Hepatocyte (in vitro differentiated cells): Measurements from ENCODE around the gene RYR3. TPM values are rescaled to one million over a fixed set of nuclear protein-coding genes. Genes with fewer than 3 reads are reported as not detected.

Source experiments
- DNase-seq: peaks from one replicate; pipeline ENCODE4 v3.0.0-alpha.2; 2016; ENCODE audit warnings: low spot score
- H2AFZ ChIP-seq: fragments of 200-600 bp; sonication (generic); 2 replicates; pipeline ENCODE4 v1.6.0; 2016; ENCODE audit warnings: antibody characterized with exemption, mild to moderate bottlenecking
- H3K27ac ChIP-seq: fragments of 200-600 bp; sonication (generic); 2 replicates; pipeline ENCODE4 v1.5.1; 2016; ENCODE audit warnings: mild to moderate bottlenecking
- H3K27me3 ChIP-seq: fragments of 200-600 bp; sonication (generic); 2 replicates; pipeline ENCODE4 v1.6.1; 2016
- H3K36me3 ChIP-seq: fragments of 200-600 bp; sonication (generic); replicated peaks from 2 replicates; pipeline ENCODE4 v1.5.1; 2016; ENCODE audit warnings: low read depth; ENCODE audit not compliant: insufficient read depth
- H3K4me1 ChIP-seq: fragments of 200-600 bp; sonication (generic); 2 replicates; pipeline ENCODE4 v1.5.1; 2016; ENCODE audit warnings: mild to moderate bottlenecking, moderate library complexity; ENCODE audit not compliant: insufficient read depth
- H3K4me2 ChIP-seq: fragments of 200-600 bp; sonication (generic); 2 replicates; pipeline ENCODE4 v1.6.0; 2016
- H3K4me3 ChIP-seq: fragments of 200-600 bp; sonication (generic); 2 replicates; pipeline ENCODE4 v1.5.1; 2016; ENCODE audit warnings: mild to moderate bottlenecking
- H3K79me2 ChIP-seq: fragments of 200-600 bp; sonication (generic); 2 replicates; pipeline ENCODE4 v1.6.0; 2017; ENCODE audit warnings: mild to moderate bottlenecking
- H3K9me2 ChIP-seq: fragments of 200-600 bp; sonication (generic); replicated peaks from 2 replicates; pipeline ENCODE4 v1.6.0; 2017; ENCODE audit warnings: mild to moderate bottlenecking; ENCODE audit not compliant: insufficient read depth
- H3K9me3 ChIP-seq: fragments of 200-600 bp; sonication (generic); 2 replicates; pipeline ENCODE4 v1.5.1; 2016; ENCODE audit warnings: low read depth, mild to moderate bottlenecking
- H4K20me1 ChIP-seq: fragments of 200-600 bp; sonication (generic); 2 replicates; pipeline ENCODE4 v1.6.0; 2016; ENCODE audit warnings: mild to moderate bottlenecking; ENCODE audit not compliant: insufficient read depth, poor library complexity, severe bottlenecking
- EZH2 ChIP-seq: fragments of 200-600 bp; sonication (generic); IDR thresholded peaks from 2 replicates; pipeline ENCODE4 v1.6.1; 2016; ENCODE audit warnings: antibody characterized with exemption, mild to moderate bottlenecking, borderline replicate concordance
- EZH2phosphoT487 ChIP-seq: fragments of 200-600 bp; sonication (generic); IDR thresholded peaks from one replicate; pipeline ENCODE4 v1.6.1; 2018; ENCODE audit warnings: antibody characterized with exemption, mild to moderate bottlenecking, low read depth, moderate library complexity; ENCODE audit not compliant: unreplicated experiment, severe bottlenecking
- WGBS: methylation state at CpG from one replicate; pipeline ENCODE4 v1.1.6; 2016; ENCODE audit warnings: low lambda C conversion rate; ENCODE audit errors: missing lambda C conversion rate; 5-methylcytosine and 5-hydroxymethylcytosine counted together
- polyA plus RNA-seq: library from polyadenylated mRNA; unstranded; fragments of >200 nt; fragmentation: Nextera tagmentation; extraction: Ambion mirVana; gene quantifications from 2 replicates; pipeline ENCODE4 v1.2.1, GENCODE V29; 2016
- total RNA-seq: library from RNA; depleted of rRNA; stranded (reverse); fragments of >200 nt; gene quantifications from 2 replicates; pipeline ENCODE4 v1.2.3, GENCODE V29; 2014
- TF ChIP-seq, protein P1 (sequence below): fragments of 200-600 bp; sonication (generic); IDR thresholded peaks from 2 replicates; pipeline ENCODE4 v1.5.1; 2016; ENCODE audit warnings: antibody characterized with exemption, mild to moderate bottlenecking; ENCODE audit not compliant: poor library complexity

The RYR3 gene
- total and polyA plus RNA-seq, 2 experiments from 2014 or later: 0.36 to 0.37 TPM

DNA sequence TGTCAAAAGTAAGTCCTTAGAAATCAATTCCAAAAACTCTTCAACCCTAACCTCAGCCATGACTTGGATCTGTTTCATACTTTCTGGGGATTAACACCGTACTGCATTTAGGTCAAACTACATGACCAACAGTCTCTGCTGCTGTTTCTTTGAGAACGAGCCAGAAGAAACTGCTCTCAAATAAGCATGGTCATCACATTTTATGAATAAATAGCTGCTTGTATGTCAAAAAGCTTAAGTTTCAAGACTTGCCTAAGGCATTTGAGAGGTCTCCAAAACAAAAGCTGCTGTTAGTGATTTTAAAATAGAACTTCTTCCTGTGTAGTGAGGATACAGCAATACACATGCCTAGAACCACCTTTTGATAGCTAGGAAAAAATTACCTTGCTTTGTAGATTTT, 491.2 kb downstream of the RYR3 start:
- TF ChIP-seq, protein P1, sequence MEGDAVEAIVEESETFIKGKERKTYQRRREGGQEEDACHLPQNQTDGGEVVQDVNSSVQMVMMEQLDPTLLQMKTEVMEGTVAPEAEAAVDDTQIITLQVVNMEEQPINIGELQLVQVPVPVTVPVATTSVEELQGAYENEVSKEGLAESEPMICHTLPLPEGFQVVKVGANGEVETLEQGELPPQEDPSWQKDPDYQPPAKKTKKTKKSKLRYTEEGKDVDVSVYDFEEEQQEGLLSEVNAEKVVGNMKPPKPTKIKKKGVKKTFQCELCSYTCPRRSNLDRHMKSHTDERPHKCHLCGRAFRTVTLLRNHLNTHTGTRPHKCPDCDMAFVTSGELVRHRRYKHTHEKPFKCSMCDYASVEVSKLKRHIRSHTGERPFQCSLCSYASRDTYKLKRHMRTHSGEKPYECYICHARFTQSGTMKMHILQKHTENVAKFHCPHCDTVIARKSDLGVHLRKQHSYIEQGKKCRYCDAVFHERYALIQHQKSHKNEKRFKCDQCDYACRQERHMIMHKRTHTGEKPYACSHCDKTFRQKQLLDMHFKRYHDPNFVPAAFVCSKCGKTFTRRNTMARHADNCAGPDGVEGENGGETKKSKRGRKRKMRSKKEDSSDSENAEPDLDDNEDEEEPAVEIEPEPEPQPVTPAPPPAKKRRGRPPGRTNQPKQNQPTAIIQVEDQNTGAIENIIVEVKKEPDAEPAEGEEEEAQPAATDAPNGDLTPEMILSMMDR: no peak
- TF ChIP-seq EZH2: no peak
- no peak for TF ChIP-seq EZH2phosphoT487
- Histone ChIP-seq H4K20me1 (no peaks in the 10 kb centered on the region), H3K4me2 (no peak overlapping the region), H3K4me3 (no peak overlapping the region), H3K9me3 (no peaks in the 10 kb centered on the region), H3K27ac (peak overlapping the region; percentile 19), H3K4me1 (no peaks in the 10 kb centered on the region), H3K79me2 (no peaks in the 10 kb centered on the region), H3K9me2 (no peaks in the 10 kb centered on the region), H3K27me3 (no peaks in the 10 kb centered on the region), H2AFZ (no peak overlapping the region), H3K36me3 (no peaks in the 10 kb centered on the region)
- DNase-seq: no peak
- WGBS: 49% methylated on average over 2 of the region's 2 CpGs

DNA sequence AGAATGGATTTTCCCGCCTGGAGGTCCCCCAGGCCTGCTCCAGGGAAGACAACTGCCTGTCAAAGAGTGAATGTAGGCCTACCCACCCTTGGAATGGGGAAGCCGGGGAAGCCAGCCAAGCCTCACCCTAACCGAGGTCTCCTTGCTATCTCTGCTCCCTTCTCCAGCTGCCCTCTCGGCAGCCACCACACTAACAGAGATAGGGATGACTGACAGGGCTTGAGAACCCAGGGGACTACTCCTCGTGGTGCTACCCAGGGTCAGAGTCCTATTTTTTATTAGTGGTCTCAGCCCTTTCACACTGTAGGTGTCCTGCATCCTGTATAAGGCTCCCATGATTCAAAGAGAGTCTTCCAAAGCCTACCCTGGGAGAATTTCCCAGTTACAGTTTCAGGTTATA, 496.9 kb downstream of the RYR3 start:
- WGBS: 76% methylated on average over 5 of the region's 5 CpGs
- H2AFZ ChIP-seq: no peak overlapping the region
- H3K9me2 ChIP-seq: no peaks in the 10 kb centered on the region
- H4K20me1 ChIP-seq: no peaks in the 10 kb centered on the region
- H3K36me3 ChIP-seq: no peaks in the 10 kb centered on the region
- no peak overlapping the region for H3K4me2 ChIP-seq
- TF ChIP-seq EZH2phosphoT487: no peak
- TF ChIP-seq, protein P1: no peak
- TF ChIP-seq EZH2: no peak
- H3K27ac ChIP-seq: no peak overlapping the region
- no peaks in the 10 kb centered on the region for H3K79me2 ChIP-seq
- no peaks in the 10 kb centered on the region for H3K9me3 ChIP-seq
- no peaks in the 10 kb centered on the region for H3K4me1 ChIP-seq
- DNase-seq: no peak
- H3K4me3 ChIP-seq: no peak overlapping the region
- no peaks in the 10 kb centered on the region for H3K27me3 ChIP-seq

DNA sequence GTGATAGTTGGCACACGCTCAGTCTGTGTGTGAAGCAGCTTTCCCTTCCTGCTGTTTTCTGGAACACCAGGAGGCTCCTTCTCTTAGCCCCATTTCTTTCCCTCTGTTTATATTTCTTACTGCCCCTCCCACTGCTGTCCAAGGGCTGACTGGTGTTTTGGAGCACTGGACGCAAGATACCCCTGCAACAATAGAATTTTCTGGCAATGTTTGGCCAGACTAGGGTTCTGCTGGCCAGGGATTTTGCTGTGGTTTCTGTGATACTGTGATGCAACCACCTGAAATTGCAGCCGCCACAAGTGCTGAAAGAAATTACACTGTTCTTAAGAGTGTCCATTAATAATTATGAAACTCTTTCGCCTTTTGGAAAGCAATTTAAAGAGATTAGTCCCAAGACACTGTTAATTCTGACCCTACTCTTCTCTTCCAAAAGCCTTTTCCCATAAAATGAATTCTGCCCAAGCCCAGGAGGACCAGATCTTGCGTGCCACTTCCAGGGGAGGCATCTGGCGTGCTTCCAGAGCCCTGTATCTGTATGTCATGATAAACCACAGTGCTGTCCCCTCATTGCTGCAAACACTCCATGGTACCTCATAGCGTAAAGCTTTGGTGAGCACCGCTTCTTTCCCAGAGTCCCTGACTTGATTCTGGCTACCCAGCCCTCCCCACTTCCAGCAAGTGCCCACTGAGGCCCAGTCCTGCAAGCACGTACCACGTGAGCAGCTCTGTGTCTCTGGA, 498.1 kb downstream of the RYR3 start:
- DNase-seq: no peak
- no peaks in the 10 kb centered on the region for H3K9me3 ChIP-seq
- no peak overlapping the region for H3K4me3 ChIP-seq
- no peaks in the 10 kb centered on the region for H3K27me3 ChIP-seq
- 89% methylated on average over 10 of the region's 10 CpGs for WGBS
- H3K27ac ChIP-seq: no peak overlapping the region
- no peaks in the 10 kb centered on the region for H3K9me2 ChIP-seq
- no peak overlapping the region for H2AFZ ChIP-seq
- TF ChIP-seq EZH2 (no peak), EZH2phosphoT487 (no peak)
- TF ChIP-seq, protein P1: no peak
- no peaks in the 10 kb centered on the region for H3K4me1 ChIP-seq
- H3K36me3 ChIP-seq: no peaks in the 10 kb centered on the region
- no peaks in the 10 kb centered on the region for H3K79me2 ChIP-seq
- H3K4me2 ChIP-seq: no peak overlapping the region
- no peaks in the 10 kb centered on the region for H4K20me1 ChIP-seq
